NCI-H2081 (cell line): ENCODE measurements around the gene RDX.
A peak's percentile ranks its signal among the peaks of the same experiment; 100 is the strongest.

Experiments
- DNase-seq, 2 experiments: peaks; one replicate each; lab custom pipeline; 2025; lab: John Stamatoyannopoulos, UW

RDX gene

GRCh38 chr11:110130642-110131238 is 165.7 kb downstream of the RDX start:
- DNase-seq, result peak; percentile 99 to 100

- peak; percentile 36 to 87 for DNase-seq
Observed at GRCh38 chr11:110128161-110128560, 168.3 kb downstream of the RDX start.

GRCh38 chr11:110126936-110127335 is 169.5 kb downstream of the RDX start:
- DNase-seq, result no peak

- DNase-seq, result no peak
Observed at GRCh38 chr11:110125632-110126031, 170.8 kb downstream of the RDX start.
